Raji (cell line): ENCODE measurements around the gene TAS1R3.

Source experiments
- POLR2A ChIP-seq: IDR thresholded peaks from 2 replicates; pipeline ENCODE4 v1.6.1; 2011; ENCODE audit warnings: low read depth, low read length, control low read depth; ENCODE audit not compliant: insufficient read depth

The TAS1R3 gene

DNA sequence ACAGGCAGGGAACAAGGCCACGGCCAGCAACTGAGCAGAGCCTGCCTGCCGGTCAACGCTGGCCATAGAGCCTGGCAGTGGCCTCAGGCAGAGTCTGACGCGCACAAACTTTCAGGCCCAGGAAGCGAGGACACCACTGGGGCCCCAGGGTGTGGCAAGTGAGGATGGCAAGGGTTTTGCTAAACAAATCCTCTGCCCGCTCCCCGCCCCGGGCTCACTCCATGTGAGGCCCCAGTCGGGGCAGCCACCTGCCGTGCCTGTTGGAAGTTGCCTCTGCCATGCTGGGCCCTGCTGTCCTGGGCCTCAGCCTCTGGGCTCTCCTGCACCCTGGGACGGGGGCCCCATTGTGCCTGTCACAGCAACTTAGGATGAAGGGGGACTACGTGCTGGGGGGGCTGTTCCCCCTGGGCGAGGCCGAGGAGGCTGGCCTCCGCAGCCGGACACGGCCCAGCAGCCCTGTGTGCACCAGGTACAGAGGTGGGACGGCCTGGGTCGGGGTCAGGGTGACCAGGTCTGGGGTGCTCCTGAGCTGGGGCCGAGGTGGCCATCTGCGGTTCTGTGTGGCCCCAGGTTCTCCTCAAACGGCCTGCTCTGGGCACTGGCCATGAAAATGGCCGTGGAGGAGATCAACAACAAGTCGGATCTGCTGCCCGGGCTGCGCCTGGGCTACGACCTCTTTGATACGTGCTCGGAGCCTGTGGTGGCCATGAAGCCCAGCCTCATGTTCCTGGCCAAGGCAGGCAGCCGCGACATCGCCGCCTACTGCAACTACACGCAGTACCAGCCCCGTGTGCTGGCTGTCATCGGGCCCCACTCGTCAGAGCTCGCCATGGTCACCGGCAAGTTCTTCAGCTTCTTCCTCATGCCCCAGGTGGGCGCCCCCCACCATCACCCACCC is at the start of gene TAS1R3:
Gene TAS1R3, plus strand, starts transcription at position 213 of the 898 bp plus-strand sequence. Its CDS starts 66 bp downstream, at position 279.
- TF ChIP-seq POLR2A, result no peak

DNA sequence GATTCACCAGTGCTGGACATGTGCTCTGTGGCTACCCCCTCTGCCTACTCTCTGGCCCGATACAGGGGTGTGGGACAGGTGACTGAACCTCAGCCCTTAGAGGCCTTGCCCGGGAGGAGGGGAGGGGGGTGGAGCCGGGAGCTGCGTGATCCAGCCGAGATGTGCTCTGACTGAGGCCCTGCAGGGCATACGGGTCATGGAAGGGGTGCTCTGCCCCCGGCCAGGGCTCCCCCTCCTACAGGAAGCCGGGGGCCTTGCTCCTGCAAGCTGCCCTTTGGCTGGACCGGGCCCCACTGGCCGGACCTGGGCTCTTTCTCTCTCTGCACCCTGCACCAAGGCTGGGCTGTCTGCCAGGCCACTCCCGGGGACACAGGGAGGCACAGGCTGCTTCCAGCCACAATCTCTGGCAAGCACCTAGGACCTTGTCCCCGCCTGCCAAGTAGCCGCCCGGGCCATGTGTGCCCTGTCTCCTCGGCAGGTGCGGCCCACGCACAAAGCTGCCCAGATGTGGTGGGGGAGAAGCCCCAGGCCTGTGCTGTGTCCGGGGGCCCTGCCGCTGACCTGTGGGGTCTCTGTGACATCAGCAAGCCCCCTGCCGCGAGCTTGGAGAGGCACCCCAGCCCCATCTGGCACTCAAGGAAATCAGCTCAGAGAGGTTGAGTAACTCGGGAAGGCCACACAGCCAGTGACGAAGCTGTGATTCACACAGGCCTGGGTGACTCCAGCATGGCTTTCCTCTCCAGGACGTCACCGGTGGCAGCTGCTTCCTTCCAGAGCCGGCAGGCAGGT is 49.4 kb upstream of the TAS1R3 start:
- TF ChIP-seq POLR2A, result no peak

DNA sequence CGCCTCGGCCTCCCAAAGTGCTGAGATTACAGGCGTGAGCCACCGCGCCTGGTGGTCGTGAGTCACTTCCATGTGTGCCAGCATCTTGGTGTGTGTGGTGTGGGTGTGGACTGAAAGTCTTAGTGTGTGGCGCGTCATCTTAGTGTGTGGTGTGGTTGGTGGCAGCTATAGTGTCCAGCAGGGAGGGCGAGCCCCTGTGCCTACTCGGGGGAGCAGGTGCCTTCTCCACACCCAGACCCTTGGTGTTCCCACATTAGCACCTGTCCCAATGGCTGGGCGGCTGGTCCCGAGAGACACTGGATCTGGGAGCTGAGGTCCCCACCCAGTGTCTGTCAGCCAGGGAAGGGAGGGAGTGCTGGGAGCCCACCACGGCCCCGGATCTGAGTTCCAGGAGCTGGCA is 48.1 kb upstream of the TAS1R3 start:
- TF ChIP-seq POLR2A, result 0 out of 2 replicates have a peak, but pooled peaks have one; percentile 3

DNA sequence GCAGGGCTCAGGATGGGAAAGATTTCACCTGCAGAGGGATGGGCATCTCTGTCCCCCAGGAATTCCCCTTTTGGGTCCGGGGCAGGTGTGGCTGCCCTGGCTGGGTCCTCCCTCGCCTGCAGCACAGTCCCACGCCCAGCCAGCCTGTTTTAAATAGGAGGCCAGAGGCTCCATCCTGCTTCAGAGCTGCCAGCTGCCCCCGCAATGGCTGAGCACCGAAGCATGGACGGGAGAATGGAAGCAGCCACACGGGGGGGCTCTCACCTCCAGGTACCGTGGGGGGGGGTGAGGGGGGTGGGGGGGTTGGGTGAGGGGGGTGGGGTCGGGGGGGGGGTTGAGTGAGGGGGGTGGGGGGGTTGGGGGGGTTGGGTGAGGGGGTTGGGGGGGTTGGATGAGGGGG is 47.3 kb upstream of the TAS1R3 start:
- no peak for TF ChIP-seq POLR2A

DNA sequence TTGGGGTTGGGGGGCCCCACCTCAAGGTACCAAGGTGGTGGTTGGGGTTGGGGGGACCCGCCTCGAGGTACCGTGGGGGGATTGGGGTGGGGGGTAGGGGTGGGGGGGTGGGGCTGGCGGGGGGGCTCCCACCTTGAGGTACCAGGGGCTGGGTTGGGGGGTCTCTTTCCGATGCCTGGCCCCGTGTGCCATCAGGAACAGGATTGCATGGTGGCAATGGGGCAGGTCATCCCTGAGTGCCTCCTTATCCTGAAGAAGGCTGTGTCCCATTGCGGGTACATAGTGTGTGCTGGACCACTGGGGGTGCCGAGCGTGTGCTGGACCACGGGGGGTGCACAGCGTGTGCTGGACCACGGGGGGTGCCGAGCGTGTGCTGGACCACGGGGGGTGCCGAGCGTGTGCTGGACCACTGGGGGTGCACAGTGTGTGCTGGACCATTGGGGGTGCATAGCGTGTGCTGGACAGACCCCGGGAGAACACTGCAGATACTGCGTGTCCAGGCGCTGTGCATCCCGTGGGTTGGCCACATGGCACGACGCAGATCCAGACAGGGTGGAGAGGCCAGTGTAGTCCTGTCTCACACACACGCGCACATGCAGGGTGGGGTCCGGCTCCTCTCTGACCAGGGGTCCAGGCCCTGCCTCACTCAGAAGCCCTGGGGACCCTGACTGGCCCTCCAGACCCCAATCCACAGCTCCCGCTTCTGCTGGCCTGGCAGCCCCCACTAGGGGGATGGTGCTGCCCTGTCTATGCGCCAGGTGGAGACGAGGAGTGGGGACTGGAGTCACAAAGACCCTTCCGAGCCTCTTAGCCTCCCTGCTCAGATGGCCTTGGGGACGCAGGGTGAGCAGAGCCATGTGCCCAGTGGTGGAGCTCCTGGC is 46.6 kb upstream of the TAS1R3 start:
- no peak for TF ChIP-seq POLR2A

DNA sequence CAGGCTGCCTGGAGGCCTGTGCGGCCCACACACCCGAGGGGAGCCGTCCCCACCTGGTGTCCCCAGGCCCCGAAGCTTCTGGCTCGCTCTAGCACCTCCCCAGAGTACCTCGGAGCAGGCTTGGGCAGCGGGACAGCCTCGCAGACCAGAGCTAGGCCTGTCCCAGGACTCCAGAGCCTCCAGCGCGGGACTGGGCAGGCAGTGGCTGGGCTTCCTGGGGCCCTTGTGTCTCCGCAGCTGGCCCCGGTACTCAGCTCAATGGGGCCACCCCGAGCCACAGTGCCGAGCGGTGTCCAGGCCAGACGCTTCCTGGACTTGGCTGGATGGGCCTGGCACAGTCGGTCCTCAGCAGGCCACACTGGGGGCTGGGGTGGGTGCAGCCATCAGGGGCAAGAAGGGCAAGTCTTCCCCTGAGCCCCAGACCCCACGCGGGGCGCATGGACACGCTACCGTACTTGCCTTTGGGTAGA is 45.9 kb upstream of the TAS1R3 start:
- no peak for TF ChIP-seq POLR2A

DNA sequence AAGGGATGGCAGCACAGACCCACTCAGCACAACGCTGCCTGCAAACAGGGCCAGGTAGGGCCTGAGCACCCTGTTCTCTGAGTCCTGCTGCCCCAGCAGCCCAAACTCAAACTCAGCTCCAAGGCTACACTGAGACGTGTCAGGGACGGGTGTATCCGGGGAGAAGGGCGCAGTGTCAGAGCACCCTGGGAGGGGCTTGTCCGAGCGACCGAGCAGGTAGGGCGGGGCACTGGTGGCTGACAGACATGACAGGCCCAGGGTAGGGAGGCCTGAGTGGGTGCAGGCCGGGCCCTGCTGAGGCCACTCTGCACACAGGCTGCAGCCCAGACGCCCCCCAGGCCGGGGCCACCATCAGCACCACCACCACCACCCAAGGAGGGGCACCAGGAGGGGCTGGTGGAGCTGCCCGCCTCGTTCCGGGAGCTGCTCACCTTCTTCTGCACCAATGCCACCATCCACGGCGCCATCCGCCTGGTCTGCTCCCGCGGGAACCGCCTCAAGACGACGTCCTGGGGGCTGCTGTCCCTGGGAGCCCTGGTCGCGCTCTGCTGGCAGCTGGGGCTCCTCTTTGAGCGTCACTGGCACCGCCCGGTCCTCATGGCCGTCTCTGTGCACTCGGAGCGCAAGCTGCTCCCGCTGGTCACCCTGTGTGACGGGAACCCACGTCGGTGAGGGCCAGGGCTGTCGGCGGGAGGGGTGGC is 45.3 kb upstream of the TAS1R3 start:
- TF ChIP-seq POLR2A, result no peak

DNA sequence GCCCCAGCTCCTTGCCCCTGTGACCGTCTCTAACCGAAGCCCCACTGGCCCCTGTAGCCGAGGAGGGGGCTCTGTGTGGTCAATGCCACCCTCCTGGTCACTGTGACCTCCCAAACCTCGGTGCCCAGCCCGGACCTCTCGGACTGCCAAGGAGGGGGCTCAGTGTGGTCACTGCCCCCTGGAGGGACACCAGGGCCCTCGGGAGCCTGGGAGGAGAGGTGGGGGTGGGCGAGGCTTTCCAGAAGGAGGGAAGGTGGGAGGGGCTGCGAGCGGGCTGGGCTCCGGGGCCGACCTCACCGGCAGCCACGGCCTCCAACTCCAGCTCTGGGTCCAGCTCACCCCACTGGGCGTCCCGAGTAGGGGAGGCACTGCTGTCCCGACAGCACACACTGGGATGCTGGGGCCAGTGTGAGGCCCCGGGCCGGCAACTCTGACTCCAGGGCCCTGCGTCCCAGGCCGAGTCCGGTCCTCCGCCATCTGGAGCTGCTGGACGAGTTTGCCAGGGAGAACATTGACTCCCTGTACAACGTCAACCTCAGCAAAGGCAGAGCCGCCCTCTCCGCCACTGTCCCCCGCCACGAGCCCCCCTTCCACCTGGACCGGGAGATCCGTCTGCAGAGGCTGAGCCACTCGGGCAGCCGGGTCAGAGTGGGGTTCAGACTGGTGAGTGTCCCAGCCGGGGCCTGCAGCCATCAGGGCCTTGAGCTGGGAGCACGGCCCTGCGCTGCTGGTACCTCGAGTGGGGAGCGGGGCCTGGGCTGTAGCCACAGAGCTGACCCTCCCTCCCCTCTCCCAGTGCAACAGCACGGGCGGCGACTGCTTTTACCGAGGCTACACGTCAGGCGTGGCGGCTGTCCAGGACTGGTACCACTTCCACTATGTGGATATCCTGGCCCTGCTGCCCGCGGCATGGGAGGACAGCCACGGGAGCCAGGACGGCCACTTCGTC is 44.5 kb upstream of the TAS1R3 start:
- no peak for TF ChIP-seq POLR2A

DNA sequence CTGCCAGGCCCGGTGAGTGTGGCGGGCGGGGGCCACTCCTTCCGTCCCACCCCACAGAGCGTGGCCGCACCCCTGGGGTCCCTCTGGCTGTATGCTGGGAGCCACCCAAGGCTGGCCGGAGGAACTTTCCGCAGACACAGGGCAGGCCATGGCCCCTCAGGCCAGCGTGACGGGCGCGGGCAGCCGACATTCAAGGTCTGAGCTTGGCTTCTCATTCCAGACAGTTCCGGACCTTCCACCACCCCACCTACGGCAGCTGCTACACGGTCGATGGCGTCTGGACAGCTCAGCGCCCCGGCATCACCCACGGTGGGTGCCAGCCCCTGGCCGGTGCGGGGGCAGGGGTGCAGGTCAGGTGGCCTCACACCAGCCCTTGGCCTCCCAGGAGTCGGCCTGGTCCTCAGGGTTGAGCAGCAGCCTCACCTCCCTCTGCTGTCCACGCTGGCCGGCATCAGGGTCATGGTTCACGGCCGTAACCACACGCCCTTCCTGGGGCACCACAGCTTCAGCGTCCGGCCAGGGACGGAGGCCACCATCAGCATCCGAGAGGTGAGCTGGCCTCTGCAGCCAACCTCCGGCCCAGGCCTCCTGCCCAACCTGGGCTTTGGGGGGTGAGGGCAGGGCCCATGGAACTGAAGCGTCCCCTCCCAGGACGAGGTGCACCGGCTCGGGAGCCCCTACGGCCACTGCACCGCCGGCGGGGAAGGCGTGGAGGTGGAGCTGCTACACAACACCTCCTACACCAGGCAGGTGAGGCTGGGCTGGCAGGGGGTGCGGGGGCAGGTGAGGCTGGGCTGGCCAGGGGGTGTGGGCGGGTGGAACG is 43.6 kb upstream of the TAS1R3 start:
- no peak for TF ChIP-seq POLR2A

DNA sequence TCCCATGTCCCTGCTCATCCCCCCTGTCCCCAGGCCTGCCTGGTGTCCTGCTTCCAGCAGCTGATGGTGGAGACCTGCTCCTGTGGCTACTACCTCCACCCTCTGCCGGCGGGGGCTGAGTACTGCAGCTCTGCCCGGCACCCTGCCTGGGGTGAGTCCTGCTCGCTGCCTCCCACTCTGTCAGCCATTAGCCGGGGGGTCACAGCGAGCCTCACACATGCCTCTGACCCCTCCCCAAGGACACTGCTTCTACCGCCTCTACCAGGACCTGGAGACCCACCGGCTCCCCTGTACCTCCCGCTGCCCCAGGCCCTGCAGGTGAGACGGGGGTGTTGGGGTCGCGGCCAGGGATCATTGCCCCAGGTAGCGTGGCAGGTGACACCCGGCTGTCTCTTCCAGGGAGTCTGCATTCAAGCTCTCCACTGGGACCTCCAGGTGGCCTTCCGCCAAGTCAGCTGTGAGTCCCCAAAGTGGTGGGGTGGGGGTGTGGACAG is 40.8 kb upstream of the TAS1R3 start:
- no peak for TF ChIP-seq POLR2A

DNA sequence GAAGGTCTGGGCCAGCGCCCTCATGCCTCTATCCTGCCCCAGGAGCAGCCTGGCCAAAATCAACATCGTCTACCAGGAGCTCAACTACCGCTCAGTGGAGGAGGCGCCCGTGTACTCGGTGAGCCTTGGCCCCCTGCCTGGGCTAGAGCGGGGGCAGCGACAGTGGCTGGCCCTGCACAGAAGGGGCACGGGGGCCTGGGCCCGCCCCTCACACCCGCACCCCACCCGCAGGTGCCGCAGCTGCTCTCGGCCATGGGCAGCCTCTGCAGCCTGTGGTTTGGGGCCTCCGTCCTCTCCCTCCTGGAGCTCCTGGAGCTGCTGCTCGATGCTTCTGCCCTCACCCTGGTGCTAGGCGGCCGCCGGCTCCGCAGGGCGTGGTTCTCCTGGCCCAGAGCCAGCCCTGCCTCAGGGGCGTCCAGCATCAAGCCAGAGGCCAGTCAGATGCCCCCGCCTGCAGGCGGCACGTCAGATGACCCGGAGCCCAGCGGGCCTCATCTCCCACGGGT is 40.0 kb upstream of the TAS1R3 start:
- no peak for TF ChIP-seq POLR2A
